Fibroblast of pulmonary artery (primary cell): Measurements from ENCODE around the gene SLC2A13.
A peak's percentile ranks its signal among the peaks of the same experiment; 100 is the strongest.
"Not testable (repeated sequence)": the region's sequence is repeated elsewhere in the genome, so short reads cannot be mapped to it uniquely, and the experiment has no call there.

Source experiments
- DNase-seq: peaks from one replicate; pipeline ENCODE4 v3.0.0-alpha.2; 2010; ENCODE audit warnings: low read depth
- H3K4me3 ChIP-seq: replicated peaks from 2 replicates; pipeline ENCODE4 v1.5.1; 2011; ENCODE audit warnings: low read depth, mild to moderate bottlenecking, control low read depth, low read length, moderate library complexity
- CTCF ChIP-seq: IDR thresholded peaks from 2 replicates; pipeline ENCODE4 v1.5.1; 2011; ENCODE audit warnings: mild to moderate bottlenecking, control low read depth, low read length, inconsistent platforms; ENCODE audit errors: missing control alignments

The SLC2A13 gene

GRCh38 chr12:39912211-39912980 lies 193.5 kb downstream of the SLC2A13 start:
- H3K4me3 ChIP-seq = no peak overlapping the region
- no peak for TF ChIP-seq CTCF
- DNase-seq = no peak

GRCh38 chr12:39906237-39906636 lies 199.6 kb downstream of the SLC2A13 start:
- no peak for DNase-seq
- no peak for TF ChIP-seq CTCF
- no peak overlapping the region for H3K4me3 ChIP-seq

GRCh38 chr12:39905152-39905551 lies 200.7 kb downstream of the SLC2A13 start:
- peak; percentile 16 for DNase-seq
- TF ChIP-seq CTCF = no peak
- H3K4me3 ChIP-seq = no peak overlapping the region

- TF ChIP-seq CTCF = no peak
- no peak overlapping the region for H3K4me3 ChIP-seq
- DNase-seq = no peak
Observed at GRCh38 chr12:39902821-39903220, 203.1 kb downstream of the SLC2A13 start.

GRCh38 chr12:39897315-39897714 lies 208.6 kb downstream of the SLC2A13 start:
- no peak for DNase-seq
- H3K4me3 ChIP-seq = no peak overlapping the region
- TF ChIP-seq CTCF = no peak

GRCh38 chr12:39893388-39893787 lies 212.5 kb downstream of the SLC2A13 start:
- not testable (repeated sequence) for DNase-seq, H3K4me3 ChIP-seq

GRCh38 chr12:39892146-39892545 lies 213.7 kb downstream of the SLC2A13 start:
- no peak for DNase-seq
- no peak overlapping the region for H3K4me3 ChIP-seq
- TF ChIP-seq CTCF = no peak
